ENCODE measurements around the gene SEMA5A.

- no peak for TF ChIP-seq POLR2A (IDR thresholded peaks at IDR 0.05; ENCODE audit: low read depth, low read length)
- no peak for TF ChIP-seq POLR2AphosphoS5 (IDR thresholded peaks at IDR 0.05; ENCODE audit: low read depth, low read length)
- no peak for TF ChIP-seq TAF1 (IDR thresholded peaks at IDR 0.05; ENCODE audit: borderline replicate concordance, low read depth, low read length)
These were observed 1.5 kb upstream of the SEMA5A start for GRCh38 chr5:9547122-9547947.

Data from GM12892 (cell line).